Hematopoietic multipotent progenitor cell (in vitro differentiated cells): ENCODE data around the gene PTER. TPM values are rescaled to one million over a fixed set of nuclear protein-coding genes. Genes with fewer than 3 reads are reported as not detected.

ENCODE experiments used
- DNase-seq, 3 donors: peaks; one replicate each; pipeline ENCODE4 v3.0.0-alpha.2; 2011 to 2015; ENCODE audit warnings: low read depth in 2 of 3, low spot score in 2 of 3
- small RNA-seq: library from RNA; depleted of rRNA; stranded (forward); fragments of <200 nt; gene quantifications from one replicate; pipeline ENCODE3, GENCODE V24; 2012
- total RNA-seq: library from RNA; depleted of rRNA; stranded (reverse); fragments of >200 nt; gene quantifications from one replicate; pipeline ENCODE4 v1.2.3, GENCODE V29; 2012

The PTER gene
- total RNA-seq, 1 donor = 14.8 TPM

DNA sequence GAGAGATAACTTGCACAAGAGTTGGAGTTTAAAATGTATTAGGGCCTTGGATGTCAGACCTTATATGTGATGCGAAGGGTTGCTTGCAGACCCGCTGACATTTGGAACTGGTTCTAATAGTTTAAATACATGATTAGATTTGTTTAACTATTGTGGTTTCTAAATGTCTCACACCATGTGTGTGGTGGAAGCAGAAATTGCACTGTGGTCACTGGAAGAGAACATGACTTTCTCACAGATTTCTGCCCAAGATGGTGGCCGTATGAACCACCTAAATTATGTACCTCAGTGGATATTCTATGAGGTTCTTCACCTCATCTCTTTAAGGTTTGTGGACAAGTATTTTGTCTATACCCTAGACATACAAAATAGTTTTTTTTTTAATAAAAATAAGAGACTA is 93.0 kb downstream of the PTER start:
- DNase-seq = no peak

DNA sequence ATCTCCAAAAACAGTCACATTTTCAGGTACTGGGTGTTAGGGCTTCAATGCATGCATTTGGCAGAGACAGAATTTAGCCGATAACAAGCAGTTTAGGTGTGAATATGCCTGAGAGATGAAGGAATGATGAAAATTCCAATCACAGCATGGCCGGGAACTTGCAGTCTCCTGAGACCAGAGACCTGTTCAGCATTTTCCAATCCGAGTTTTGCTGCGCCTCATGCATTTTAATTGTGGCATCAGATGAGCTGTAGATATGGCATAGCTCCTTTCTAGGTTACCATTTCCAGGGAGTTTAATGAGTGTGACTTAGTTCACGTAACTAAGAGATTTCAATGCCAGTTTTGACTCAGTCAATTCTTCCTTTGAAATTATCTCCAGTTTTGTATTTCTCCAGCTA is 99.3 kb downstream of the PTER start:
- no peak for DNase-seq

DNA sequence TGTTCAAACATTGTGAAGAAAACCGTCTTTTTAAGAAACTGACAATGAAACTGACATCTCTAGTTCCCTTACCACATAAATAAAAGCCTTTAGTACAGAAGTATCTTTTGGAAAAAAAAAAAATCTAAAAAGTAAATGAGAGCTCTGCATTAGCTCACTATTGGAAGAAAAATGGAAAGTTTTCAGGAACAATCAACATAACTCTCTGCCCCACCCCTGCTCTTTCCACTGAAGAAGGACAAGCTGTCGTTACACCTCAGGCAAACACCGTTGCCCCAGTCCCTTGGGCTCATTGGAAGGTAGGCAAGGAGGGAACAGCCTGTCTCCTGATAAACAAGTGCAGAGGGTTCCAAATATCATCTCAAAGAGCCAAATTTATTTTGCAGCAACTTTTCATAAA is 107.3 kb downstream of the PTER start:
- DNase-seq = no peak

DNA sequence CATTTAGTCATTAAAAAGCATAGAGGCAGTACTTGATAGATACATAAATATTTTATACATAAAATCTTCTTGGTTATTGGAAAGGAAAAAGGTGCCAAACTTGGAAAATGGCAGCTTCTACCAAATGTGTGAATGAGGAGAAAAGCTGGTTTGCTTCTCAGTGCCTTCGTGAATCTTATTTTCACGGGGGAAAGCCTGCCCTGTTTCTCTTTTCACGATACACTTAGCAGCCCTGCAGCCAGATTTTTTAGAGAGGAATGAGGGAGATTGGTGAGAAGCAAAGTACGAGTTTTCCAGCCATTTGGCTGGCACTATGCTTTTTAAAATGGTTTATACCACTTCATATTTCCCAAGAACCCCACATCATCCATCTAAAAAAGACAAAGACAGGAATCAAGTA is 107.8 kb downstream of the PTER start:
- no peak for DNase-seq

DNA sequence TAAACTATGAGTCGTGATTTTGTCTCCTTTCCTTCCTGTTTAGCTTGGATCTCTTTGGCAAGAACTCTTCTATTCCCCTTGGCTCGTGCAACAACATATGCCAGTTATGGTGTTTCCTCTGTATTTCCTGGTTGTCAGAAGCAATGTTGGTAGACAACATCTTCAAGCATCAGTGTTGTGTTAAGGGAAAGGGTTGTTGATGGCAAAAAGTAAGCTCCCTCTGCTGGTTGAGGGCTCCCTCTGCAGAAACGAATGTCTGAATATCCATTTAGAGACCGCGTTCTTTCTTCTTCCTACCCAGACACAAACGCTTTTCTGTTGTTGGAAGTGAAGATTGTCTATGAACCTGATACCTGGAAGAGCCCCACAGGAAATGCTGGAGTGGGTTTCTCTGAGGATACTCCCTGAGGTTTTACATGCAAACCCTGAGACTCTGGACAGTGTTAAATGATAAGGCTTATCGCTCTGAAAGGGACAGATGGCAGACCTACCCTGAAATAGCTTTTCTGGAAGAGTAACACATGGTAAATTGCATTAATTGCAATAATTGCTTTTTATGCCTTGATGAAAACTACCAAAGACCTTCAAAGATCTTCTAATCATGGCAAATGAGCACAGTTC is 108.4 kb downstream of the PTER start:
- peak in 2 of 3 donors; percentile 20 to 52 for DNase-seq

DNA sequence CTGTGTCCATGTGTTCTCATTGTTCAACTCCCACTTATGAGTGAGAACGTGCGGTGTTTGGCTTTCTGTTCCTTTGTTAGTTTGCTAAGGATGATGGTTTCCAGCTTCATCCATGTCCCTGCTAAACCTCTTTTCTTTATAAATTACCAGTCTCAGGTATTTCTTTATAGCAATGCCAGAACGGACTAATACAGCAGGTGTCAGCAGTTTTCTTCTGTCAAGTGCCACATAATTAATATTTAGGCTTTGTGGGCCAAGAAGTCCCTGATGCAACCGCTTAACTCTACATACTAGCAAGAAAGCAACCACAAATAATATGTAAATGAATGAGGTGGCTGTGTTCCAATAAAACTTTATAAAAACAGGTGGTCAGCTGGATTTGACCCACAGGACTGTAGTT is 111.2 kb downstream of the PTER start:
- no peak for DNase-seq

DNA sequence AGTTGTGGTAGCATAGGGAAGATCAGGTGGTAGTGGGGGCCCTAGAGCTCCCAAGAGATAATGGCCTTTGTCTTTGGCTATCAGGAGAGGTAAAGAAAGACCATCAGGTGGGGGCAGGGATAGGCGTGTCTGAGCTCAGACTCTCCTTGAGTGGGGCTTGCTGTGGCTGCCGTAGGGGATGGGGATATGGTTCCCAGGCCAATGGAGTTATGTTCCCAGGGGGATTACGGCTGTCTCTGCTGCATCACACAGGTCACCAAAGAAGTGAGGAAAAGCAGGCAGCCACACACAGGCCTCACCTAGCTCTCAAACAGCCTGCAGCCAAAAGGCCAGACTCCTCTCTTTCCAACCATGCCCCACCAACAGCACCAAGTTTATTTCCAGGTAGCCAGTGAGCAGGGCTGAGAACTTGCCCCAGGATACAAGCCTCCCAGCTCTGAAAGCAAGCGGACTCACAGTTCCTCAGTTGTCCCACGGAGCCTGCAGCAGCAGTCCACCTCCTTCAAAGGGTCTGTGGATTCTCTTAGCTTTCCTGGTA is 122.5 kb downstream of the PTER start:
- no peak for DNase-seq

DNA sequence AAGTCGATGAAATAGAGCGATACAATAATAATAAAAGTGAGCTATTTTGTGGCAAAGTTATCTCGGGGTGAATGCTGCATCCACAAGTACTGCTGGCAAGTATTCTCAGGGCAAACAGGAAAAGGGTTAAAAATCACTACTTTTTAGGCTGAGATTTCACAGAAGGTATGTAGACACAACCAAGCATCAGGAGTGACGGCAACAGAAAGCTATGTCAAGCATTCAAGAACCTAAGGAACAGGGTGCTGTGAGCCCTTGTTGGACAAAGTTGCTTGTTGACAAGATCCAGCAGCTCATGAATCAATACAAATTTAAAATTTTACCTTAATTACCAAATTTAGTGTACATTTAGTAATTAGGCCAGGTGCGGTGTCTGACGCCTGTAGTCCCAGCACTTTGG is 126.1 kb downstream of the PTER start:
- DNase-seq = no peak

Small RNAs within 50 kb of the gene (small RNA-seq; reads per million reads assigned to genes)
- 3.0 reads per million, percentile 78 among the genes with 10 or more reads in this experiment for gene RNU2-18P

Other genes starting within 250 kb of the PTER start
- 0.27 TPM for gene C1QL3, start 84.9 kb downstream of the PTER start, total RNA-seq